Measurements from ENCODE around the gene ERC2.

- TF ChIP-seq CTCF (conservative IDR thresholded peaks at IDR 0.05; ENCODE audit: low read depth, low read length) (no peak), EZH2 (IDR thresholded peaks at IDR 0.05; ENCODE audit: borderline replicate concordance, low read depth, low read length, poor library complexity, severe bottlenecking) (no peak)
Measured at GRCh38 chr3:55469957-55470526, 998.2 kb downstream of the ERC2 start.

All from A673 (cell line).